Stimulated activated naive CD4-positive, alpha-beta T cell (primary cell): ENCODE results near the gene CAVIN2.

Experiments
- DNase-seq, 6 experiments: peaks; one replicate each; lab custom pipeline; 2025; lab: John Stamatoyannopoulos, UW

Gene CAVIN2

DNA sequence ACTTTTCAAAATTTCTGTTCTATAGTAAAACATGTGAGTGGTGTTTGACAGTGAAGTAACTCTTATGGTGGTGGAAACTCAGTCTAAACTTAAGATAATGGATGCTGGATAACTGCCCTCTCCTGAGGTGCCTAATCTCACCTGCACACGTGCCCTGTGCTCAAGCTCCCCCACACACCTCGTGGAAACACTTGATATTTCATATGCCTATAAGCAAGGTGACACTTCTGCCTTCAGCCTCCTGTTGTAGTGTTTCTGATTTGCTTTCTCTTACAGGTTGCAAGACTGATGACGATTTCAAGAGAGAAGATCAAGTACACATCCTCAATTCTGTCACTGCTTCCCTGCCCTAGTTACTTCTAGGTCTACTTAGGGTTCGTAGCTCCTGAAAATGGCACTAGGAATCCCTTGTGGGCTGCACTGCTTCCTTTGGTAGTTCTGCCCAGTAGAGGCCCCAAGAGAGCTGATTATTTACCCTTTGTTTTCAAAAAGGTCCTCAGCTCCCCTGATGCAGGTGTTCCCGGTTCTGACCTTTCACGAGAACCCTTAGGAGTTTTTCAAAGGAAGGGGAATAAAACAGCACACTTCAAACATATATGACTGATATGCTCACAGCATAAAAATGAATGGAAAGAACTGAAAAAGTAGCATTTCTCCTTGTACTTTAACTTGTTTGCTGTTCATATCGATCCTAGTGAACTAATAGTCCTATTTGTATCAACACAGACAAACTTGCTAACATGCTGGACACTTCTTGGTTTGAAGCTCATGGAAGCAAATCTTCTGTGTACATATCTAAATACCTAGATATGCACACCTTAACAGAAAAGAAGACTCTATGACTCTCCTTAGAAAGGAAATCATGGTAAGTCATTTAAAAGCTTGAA is 6.7 kb downstream of the CAVIN2 start:
- DNase-seq = no peak

DNA sequence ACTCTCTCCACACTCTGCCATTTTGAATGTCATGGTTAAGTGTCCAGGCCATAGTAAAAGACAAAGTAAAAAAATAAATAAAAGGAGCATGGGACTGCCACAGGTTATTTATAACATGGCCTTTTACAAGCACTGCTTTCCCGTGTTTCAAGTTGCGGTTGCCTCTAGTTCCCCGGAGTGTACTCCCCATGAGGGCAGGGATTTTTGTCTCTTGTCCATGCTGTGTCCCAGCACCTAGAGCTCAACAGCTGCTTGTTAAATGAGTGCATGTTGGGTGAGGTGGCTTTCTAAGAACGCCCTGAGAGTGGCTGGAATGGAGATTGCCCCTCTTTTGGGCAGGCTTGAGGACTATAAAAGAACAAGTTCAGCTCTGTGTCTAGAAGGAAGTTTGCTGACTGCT is 8.4 kb downstream of the CAVIN2 start:
- DNase-seq = no peak

DNA sequence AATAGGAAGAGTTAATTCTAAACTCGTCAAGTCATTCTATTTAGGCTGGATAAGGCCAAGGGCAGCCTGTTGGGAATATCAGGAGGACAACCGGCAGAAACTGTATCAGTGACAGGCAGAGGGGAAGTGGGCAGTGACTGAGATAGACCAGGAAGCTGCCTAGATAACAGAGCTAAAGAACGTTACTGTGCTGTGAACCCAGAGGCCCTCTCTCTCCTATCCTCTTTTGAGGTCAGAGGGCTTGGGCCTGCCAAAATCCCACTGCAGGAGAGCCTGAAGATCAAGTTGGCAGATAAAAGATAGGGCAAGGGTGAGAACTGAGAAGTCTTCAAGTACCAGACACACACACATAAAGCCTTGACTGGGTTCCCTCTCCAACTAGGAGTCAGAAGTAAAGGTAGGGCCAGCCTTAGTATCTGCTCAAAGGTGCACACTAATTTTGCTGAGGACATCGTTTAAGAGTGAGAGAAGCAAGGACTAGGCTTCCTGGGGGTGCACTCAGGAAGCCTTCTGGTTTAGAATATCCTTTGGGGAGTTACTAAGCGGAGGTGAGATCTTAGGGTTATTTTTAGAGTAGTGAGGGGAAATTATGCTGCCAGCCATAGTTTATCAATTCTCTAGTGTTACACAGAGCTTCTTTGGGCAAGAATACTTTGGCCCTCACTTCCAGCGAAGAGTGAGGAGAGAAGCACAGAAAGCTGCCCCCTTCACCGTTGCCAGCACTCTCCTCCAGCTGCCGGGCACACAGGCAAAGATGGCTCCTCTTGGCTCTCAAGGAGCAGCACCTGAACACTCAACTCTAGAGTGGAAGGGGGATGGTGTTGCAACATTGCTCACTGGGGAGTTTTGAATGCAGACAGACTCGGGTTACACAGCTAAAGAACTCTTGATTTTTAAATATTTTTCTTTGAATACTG is 9.8 kb downstream of the CAVIN2 start:
- DNase-seq = no peak

DNA sequence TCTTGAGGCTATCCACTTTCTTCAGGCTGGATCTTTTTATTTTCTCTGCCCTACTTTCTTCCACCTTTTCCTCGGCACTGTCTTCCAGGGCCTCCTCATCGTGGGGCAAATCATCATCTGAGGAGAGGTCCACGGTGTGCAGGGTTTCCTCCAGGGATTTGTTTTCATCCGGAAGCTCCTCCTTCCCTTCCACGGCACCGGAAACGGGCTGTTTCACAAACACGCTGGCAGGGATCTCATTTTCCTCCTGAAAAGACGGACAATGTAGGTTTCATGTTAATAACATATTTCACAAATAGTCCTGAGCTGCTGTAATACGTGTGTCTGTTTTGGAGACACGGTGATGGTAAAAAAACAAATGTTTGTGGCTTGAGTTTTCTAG is 10.4 kb downstream of the CAVIN2 start:
- no peak for DNase-seq

DNA sequence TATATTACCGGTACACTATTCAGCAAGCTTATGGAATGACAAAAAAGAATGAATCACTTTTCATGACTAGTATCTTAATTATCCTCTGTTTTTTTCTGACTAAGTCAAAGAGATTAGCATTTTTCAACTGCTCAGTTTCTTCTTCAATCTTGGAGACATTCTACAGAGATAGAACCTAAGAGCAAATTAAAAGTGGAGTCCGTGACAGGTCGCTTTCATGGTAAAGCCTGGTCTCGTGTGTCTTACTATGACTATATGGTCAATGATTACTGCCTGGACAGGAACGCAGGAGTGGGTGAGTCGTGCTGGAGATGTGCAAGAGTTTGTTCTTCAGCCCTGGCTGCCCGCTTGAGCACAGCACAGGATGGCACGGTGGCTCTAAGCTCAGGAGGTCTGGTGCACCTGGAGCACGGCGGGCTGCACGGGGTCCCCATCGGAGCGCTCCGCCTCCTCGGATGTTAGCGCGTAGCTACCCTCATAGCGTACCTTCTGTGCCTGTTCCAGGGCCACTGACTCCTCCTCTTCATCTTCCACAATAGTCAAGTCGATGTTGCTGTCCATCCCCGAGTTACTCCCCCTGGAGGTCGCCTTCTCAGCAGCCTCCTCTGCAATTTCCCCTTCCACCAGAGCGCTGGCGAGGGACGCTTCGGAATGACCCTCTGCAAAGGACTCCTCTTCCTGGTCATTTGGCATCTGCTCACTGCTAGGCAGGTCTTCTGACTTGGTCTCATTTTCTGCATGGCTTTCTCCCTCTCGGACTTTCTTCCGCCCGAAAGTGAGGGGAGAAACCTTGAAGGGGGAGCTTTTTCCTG is 11.1 kb downstream of the CAVIN2 start:
- no peak for DNase-seq

DNA sequence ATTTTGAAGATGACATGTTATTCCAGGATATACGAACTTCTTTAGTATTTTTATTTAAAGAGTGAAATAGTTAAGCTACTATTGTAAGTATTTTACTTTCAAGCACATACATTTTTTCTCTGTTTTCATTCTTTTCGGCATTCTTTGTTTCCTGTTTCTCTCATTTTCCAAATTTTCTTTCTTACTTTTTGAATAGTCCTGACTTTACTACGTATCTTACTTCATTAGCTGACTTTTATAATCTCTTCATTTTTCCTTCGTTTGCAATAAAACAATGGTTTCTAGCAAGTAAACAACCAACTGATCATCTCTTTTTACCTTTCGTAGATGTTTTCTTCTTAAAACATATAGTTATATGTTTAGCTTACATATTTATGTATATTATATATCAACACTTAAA is 11.8 kb downstream of the CAVIN2 start:
- DNase-seq = no peak

DNA sequence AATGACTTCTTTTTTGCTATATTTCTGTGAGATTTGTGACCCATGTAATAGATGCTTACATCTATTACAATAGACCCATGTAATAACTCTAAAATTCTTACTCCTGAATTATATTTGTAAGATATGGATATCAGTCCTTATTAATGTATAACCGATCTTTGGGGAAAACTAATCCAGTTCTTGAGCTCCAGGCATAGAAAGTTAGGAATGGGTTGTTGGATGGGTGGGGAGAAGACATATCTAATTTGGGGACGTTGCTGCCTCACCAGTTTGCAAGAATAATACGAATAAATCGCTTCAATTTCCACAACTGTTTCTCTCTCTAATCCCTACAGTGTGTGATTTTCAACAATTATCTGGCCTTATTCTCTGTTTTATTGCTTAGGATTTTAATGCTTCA is 13.5 kb downstream of the CAVIN2 start:
- no peak for DNase-seq

DNA sequence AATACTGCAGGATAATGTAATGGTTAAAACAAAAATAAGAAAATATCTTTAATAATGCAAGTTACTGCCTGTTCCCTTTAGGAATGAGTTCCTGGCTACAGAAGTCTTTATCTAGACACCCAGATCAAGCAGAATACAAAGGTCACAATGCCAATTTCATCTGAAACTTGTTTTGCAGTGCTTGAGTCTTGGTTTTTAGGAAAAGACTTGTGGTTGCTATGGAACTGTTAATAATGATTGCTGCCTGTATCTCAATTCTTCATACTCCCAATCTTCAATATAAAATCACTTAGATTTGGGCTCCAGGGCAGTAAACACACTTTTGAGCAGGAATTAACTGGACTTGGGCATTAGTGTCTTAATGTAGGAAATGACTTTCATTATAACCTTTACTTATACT is 14.2 kb downstream of the CAVIN2 start:
- DNase-seq = no peak

DNA sequence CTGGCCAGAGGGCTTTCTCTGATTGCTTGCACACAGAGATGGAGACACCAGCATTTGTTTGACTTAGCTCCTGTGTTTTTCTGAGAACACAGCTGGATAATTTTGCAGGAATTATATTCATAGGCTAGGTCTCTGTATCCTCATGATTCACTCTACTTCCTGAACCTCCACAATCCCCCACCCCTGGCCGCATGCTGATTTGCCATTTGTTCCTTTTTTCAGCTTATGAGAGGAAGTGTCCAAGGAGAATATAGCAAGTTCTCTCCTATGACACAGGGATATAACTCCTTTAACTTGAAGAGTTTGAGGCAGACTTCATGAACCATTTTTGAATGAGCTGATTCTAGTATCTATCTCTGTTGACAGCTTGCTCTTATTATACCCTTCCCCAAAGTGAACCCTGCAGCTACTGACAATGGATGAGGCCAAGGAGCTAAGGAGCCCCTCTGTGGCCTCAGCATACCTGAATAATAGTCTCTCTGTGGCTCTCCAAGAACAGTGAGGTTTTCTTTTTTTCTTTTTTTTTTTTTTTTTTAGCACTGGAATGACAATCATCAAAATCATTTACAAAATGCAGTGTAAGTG is 15.4 kb downstream of the CAVIN2 start:
- no peak for DNase-seq

DNA sequence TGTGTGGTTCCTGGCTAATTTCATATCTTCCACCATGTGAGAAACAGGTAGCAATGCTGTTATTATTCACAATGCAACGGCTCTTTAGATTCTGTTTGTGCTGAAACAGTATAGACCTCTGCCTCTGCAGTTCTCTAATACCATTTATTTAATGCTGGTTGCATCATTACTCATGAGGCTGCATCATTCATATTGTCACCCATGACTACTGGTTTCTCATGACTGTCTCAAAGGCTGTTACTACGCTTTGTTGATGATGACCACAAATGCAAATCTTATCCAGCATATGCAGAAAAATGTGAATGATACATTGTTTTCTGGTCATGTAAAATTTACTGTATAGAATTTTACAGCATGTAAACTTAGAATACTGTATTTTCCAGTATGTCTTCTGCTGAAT is 22.5 kb downstream of the CAVIN2 start:
- no peak for DNase-seq

DNA sequence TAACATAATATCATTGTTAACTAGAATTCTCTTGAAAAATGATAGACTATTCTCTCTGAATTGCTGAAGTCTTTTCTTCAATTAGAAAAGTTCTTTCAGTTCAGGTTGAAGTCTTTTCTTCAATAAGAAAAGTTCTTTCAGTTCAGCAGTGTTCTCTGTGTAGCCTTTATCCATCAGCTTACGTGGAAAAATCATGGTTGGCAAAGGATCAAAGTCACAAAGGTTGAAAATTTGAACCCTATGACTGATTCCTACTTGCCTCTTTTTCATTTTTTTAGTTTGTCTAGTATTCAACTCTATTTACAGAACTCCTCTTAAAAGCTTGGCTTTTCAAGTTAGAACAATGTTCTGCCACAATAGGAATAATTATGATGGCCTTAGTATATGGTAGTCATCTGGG is 25.8 kb downstream of the CAVIN2 start:
- no peak for DNase-seq

DNA sequence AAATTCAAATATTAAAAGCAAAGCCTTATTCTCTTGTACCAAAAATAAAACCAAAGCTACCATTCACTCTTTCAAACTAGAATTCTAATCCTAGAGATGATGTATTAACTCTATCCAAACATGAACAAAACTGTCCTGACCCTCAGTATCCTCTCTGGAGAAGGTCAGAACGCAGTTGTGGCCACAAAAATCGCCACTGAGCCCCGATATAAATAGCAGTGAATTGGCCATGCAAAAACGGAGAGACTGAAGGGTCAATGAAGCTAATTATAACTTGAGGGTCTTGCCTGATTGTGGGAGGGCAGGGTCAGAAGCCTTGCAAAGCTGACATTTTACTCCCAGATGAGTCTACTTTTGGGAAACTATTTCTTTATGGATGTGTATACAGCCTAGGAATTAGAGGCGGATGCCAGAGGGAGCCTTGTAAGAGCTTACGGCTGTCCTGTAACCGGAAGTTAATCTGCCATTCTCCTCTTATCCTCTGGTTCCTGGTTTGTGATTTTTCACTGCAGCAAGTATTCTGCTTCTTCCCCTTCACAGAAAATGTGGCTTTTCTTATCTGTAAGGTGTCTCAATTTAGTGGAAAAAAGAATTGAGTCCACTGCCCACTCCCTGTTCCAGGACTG is 28.1 kb downstream of the CAVIN2 start:
- DNase-seq = no peak

DNA sequence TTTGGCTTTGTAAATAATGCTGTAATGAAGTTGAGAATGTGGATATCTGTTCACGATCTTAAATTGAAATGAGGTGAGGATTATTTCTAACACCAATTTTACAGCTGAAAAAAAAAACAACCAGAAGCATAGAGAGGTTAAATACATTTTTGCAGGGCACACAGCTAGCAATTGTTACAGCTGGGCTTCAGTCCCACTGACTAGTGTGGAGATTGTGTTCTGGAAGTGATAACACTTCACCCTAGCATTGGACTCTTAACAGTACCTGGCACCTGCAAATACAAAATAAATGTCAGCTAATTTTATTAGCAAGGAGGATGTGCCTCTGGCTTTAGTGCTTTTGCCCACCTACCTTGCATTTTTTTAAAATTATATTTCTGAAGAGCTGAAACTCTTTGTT is 28.8 kb downstream of the CAVIN2 start:
- DNase-seq = no peak

DNA sequence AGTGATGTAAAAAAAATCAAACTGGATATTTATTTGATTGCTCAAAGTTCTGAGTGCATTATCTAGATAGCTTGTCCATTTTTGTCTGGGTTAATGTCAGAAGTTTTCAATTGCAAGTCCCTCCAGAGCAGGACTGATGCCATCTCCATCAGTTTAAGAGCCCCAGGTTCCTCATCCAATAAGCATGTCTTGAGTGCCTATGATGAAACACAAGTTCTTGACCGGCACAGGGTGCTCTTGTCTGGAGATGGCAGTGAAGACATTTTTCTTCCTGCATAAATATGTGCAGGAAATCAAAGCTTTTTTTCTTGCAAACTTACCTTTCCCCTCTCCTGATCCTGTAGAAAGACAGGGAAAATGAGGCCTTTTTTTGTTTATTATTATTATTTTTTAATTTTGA is 31.9 kb downstream of the CAVIN2 start:
- DNase-seq = no peak

DNA sequence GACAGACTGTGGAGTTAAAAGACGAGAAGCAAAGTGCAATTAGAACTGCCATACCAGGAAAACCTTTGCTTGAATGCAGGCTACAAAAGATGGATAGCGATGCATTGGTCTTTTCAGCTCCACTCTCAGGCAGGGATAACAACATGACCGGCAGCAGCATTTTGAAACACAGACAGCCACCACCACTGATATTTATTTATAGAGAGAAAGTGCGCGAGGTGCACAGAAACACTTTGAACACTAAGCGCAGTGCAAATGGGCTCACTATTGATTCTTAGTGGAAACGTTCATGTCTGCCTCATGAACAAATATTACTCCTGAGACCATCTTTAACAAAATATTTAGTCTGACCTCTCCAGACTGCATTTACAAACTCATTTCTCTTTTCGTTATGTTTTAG is 32.9 kb downstream of the CAVIN2 start:
- DNase-seq = no peak

DNA sequence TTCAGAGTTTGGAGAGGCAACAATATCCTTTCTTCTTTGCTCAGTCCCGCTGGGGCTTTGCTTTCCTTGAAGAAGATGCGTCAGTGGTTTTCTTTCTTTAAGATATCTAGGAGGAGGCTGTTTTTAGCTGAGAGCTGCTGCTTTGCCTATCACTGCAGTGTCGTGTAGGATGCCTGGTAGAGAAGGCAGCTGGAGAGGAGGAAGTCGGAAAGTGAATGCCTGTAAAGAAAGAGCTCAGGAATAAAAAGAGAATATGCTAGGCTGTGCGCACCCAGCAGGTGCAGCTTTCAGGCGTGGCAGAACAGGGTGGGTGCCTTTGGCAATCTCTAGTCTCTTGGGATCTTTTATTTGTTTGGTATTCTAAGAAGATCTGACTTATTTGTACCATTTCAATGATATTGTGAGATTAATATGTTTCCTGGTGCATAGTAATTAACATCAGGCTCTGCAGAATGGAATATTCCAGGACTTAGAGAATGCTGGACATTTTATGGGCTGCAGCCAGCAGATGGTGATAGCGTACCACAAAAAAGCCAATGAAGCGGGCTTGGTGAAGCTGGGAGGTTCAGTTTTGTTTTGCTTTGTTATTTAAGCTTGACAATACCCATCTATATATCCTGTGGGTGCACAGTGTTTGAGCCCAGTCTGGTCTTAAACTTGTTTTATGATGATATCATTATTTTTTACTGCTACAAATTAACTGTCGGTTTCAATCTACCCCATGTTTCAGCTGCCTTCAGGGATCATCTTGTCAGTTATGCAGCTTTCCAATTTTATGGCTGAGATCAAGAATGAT is 34.9 kb downstream of the CAVIN2 start:
- peak in 2 of 6 experiments; percentile 2 to 9 for DNase-seq

DNA sequence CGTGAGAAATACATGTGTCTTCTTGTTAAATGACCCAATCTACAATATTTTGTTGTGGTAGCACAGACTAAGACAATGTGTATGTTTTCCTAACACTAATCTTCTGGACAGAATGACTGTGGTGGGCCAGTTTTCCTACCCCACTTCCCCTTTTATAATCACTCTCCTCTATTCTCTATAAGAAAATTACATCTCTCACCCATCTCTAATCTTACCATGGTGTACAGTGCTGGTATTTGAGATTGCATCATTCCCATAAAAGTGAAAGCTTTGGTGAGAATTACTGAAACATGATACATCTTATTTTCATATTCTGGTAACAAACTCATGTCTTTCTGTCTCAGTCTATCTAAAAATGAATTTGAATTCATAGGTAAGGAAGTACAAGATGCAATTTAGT is 40.5 kb downstream of the CAVIN2 start:
- DNase-seq = no peak

DNA sequence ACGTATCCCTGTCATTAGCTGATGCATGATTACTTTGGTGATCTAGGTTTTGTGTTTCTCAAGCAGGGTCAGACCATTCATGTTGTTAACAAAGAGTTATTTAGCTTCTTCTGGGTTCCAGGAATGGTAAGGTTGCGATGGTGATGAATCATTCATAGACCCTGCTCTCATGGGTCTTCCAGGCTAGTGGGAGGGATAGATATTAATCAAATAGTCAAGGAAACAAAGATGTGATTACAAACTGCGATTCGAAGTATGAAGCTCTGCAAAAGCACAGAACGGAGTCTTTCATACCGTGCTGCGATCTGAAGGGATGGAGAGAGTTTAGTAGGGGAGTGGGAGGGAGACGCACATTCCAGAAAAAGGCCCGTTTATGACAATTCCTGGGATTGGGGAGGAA is 42.1 kb downstream of the CAVIN2 start:
- no peak for DNase-seq

DNA sequence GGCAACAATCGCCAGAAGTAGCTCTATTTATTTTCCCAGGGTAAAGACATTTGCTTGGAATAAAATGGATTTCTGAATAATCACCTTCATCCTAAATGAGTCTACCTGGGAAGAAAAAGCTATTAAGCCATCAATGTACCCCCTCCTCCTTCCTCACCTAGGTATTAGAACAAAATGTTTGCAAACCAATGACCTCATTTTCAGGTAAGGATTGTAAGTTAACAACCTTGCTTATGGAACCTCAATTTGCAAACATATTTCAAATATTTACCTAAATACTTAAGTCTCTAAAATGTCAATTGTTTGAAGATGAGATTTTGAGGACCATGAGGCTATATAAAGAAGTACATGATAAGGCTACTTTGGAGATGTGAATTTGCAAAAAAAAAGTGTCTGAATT is 43.9 kb downstream of the CAVIN2 start:
- no peak for DNase-seq

DNA sequence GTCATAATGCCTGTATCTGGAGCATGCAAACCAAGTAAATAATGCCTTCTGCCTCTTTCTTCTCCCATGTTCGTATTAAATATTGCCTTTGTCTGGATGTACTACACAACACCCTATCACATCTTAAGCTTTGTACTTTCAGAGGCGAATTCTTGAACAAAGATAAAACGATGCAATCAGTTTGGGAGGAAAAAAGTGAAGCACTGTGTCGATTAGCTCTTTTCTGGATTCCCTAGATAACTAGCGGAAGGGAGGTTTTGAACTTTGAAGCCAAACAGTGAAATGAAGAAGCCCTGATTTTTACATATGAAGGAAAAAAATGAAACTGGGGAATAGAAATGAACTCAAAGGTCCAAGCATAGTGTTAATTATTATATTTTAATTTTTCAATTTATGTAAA is 44.7 kb downstream of the CAVIN2 start:
- DNase-seq = no peak

DNA sequence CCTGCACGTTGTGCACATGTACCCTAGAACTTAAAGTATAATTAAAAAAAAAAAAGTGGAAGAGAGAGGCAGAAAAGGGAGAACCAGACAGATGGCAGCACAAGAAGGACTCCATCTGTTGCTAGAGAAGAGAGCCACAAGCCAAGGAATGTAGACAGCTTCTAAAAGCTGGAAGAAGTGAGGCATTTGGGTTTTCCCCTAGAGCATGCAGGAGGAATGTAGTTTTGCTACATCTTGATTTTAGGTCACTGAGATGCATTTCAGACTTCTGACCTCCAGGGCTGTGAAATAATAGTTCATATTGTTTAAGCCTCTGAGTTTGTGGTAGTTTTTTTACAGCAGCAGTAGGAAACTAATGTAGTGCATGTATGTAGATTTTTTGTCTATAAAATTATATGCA is 46.0 kb downstream of the CAVIN2 start:
- DNase-seq = no peak
